HG03571 (cell line): ENCODE measurements around the gene CELA2A.
A peak's percentile ranks its signal among the peaks of the same experiment; 100 is the strongest.

Experiments
- ATAC-seq: cut with Tn5 transposase; IDR thresholded peaks from one replicate; pipeline ENCODE4 v1.9.1; 2021; ENCODE audit not compliant: unreplicated experiment

The CELA2A gene

DNA sequence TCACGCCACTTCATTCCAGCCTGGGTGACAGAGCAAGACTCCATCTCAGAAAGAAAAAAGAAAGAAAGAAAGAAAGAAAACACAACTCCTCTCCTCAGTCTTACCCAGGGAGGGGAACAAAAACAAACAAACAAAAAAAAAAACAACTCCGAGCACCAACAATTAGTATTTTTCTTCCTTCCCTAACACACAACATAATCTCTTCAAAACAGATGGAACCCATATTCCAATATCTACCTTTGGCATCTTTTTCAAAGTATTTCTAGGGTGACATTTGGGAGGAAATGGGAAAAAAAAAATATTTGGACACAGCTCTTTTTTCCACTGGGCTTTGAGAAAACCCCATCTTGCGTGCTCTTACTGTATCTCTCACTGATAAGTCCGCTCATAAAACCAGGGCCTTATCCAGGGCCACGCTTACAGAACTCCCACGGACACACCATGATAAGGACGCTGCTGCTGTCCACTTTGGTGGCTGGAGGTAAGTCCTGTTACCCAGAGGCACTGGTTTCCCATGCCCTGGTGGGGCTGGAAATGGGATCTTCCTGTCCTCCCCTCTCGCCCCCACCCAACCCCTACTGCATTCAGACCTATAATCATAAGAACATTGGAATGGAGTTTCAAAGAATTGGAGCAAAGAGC, at the start of gene CELA2A:
TSS of gene CELA2A (plus strand) at position 420 of the 642 bp plus-strand sequence. CDS start at position 442, 22 bp downstream.
- no peak for ATAC-seq

- ATAC-seq, result no peak
These were observed 49.0 kb upstream of the CELA2A start for GRCh38 chr1:15407580-15407979.

DNA sequence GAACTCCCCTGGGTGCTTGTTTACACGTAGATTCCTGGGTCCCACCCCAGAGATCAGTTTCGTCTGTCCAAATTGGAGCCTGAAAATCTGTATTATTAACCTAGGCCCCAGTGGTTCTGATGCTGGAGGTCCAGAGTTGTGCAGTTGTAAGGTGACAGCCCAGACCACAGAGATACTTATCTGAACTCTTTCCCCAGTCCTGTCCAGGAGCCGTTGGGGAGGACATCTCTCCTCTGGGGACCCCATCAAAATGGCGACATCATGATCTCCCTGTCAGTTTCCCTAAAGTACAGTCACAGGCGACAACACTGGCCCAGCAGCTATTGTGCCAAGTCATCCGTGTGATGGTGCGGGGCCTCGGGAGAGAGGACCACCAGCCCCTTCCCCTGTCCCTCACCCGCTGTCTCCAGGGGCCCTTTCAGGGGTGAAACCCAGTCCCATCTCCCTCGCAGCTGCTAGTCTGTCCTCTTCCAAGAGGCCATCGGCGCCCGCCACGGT, 47.6 kb upstream of the CELA2A start:
- ATAC-seq, result no peak

- peak; percentile 69 for ATAC-seq
These were observed 46.9 kb upstream of the CELA2A start, which contains the start of gene EFHD2 for GRCh38 chr1:15409388-15410222. TSS of gene EFHD2 (plus strand) at chr1:15409888. CDS start at chr1:15409972, 84 bp downstream.

- ATAC-seq, result no peak
These were observed 46.2 kb upstream of the CELA2A start for GRCh38 chr1:15410223-15410883.

DNA sequence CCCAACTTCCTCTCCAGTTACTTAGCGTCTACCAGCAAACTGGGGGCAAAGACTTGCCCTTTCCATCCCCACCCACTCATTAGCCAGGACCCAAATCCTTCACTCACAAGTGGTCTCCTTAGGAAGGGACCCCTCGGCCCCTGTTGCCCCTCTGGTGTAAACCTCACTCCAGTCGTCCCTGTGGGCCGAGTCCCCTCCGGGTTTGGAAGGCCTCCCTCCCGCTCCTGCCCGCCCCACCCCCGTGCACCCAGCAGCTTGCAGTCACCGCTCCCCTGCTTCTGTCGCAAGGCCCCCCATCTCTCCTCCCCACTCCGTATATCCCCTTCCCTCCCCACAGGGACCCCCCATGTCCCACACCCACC, 45.7 kb upstream of the CELA2A start:
- no peak for ATAC-seq

DNA sequence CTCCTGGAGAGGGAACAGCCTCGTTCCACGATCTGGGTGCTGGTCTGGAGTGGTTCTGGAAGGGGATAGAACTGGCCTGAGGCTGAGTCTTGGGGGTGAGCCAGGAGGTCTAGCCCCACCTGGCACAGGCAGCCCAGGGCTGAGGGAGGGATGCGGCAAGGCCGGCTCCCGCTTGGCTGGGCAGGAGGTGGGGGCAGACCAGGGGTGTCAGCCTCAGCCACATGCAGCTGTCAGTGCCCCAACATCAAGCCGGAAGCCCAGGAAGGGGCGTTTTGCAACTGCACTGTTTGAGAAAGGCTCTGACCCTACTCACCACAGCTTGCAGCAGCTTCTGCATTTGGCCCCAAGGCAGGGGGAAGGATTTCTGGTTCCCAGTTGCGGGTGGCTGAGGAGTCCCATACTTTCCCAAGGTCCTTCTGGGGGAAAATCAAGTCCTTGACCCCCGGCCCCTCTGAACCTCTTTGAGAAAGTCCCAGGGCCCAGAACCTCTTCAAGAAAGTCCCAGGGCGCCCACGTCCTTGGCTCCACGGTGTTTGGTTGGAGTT, 44.9 kb upstream of the CELA2A start:
- peak; percentile 49 for ATAC-seq

- no peak for ATAC-seq
These were observed 44.2 kb upstream of the CELA2A start for GRCh38 chr1:15412175-15412800.

GRCh38 chr1:15412843-15413242, 43.7 kb upstream of the CELA2A start:
- ATAC-seq, result no peak

- ATAC-seq, result no peak
These were observed 42.7 kb upstream of the CELA2A start for GRCh38 chr1:15413563-15414444.

DNA sequence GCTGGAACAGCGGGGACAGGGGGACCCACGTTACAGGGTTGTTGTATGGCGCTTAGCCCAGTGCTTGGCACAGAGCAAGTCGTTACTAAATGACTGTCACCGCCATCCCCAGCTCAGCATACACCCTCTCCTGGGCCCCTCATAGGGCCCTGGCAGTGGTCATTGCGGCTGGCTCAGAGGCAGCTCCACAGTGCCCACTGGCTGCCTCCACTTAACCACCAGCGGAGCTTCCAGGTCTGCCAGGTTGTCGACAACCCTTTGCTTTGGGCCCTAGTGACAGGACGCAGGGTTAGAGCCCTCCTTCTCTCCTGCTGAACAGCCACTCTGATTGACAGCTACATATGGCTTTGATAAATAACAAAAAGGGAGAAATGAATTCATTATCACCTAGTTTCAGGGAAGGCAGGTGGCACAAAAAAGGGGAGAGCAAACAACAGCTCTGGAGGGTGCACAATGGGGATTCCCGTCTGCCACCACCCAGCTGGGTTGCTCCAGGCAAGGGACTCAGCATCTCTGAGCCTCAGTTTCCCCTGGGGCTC, 42.0 kb upstream of the CELA2A start:
- ATAC-seq, result no peak

DNA sequence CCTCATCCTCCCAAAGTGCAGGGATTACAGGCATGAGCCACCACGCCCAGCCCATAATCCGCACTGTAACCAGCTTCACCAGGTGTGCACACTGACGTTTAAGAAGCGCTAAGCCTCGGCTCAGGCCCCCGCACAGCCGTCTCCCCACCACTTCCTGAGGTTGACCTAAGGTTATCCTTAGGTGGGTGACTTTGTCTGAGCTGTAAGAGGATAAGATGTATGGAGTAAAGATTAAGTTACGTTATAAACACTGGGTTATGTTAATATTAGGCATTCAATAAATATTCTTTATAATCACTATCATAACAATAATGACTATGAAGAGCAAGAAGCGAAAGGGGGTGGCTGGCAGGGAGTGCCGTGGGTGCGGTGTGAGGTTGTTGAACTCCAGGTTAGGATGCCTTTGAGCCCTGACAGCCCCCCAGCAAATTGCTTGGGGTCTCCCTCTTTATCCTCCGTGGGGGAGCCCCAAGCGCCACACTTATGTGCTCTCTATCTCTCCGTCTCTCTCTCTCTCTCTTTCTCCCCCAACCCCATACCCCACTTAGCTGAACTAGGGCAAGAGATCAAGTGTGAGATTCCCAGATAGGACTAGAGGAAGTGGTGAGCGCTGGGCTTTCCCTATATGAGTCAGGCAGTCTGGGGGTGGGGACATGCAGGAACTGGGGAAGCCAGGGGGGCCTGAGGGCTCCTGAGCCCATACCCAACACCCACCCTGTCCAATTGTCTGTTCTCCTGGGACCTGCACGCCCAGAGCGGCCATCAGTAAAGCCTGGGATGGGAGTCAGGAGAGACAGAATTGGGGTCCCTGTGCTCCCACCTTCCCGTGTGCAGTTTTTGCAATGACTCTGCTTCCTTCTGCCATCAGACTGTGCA, 39.2 kb upstream of the CELA2A start:
- ATAC-seq, result peak; percentile 52

DNA sequence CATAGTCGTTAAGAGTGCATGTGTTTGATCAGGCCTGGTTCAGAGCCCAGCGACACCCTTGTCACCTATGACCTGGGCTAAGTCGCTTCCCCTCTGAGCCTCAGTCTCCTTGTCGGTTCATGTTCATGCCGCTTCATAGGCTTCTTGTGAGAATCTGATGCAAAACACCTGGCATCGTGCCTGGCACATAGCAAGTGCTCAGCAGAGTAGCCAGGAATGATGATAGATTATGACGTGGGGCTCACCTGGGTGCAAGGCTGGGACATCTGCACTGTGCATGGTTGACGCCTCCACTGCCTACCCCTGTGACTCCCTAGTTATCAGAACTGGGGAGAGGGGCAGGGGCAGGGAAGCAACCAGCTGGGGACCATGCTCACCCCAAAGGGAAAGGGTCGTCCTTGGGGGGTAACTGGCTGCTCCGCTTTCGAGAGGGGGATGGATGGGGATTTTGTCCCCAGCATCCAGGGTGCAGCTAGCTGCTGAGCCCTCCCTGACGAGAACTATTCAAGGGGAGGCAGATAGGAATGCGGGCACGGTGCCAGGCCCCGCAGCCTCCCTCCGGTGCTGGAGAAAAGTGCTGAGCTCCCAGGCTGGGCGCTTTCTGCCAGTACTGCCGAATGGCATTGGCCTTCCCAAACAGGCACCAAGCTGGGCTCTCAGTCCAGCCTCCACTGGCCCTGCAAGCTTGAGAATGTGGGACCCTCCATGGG, 37.6 kb upstream of the CELA2A start:
- no peak for ATAC-seq

GRCh38 chr1:15420853-15421465, 35.6 kb upstream of the CELA2A start:
- no peak for ATAC-seq

GRCh38 chr1:15422871-15423270, 33.7 kb upstream of the CELA2A start:
- no peak for ATAC-seq

GRCh38 chr1:15423355-15424077, 33.0 kb upstream of the CELA2A start:
- no peak for ATAC-seq

DNA sequence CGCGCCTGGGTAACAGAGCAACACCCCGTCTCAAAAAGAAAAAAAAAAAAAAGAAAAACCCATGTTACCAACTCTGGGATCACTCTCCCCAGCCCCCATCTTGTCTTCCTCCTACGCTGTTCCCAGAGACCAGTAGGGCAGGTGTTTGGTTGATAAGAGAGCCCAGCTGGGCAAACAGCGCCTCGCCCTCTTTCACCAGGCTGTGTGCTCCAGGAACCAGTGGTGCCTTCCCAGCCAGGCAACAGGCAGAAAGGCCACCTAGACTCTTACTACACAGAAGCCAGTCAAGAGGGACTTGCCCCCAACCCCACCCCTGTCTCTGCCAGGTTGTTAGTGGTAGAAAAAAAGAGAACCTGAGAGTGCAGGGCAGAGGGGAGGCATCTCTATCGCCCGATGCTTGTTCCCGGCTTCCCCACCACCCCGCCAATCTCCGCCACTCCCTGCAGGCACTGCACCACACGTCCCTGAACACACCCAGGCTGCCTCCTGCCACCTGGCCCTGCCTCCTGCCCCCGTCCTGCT, 32.3 kb upstream of the CELA2A start:
- ATAC-seq, result no peak
